ENCODE results near the gene PARD3. TPM values are rescaled to one million over a fixed set of nuclear protein-coding genes. Genes with fewer than 3 reads are reported as not detected.
A peak's percentile ranks its signal among the peaks of the same experiment; 100 is the strongest.
"Not testable (repeated sequence)": the region's sequence is repeated elsewhere in the genome, so short reads cannot be mapped to it uniquely, and the experiment has no call there.

PARD3 gene
- total RNA-seq, 1 experiment from 2014 or later = 29.7 TPM

GRCh38 chr10:34079702-34080484 is 735.2 kb downstream of the PARD3 start:
- DNase-seq (ENCODE audit: low read depth) = no peak

DNA sequence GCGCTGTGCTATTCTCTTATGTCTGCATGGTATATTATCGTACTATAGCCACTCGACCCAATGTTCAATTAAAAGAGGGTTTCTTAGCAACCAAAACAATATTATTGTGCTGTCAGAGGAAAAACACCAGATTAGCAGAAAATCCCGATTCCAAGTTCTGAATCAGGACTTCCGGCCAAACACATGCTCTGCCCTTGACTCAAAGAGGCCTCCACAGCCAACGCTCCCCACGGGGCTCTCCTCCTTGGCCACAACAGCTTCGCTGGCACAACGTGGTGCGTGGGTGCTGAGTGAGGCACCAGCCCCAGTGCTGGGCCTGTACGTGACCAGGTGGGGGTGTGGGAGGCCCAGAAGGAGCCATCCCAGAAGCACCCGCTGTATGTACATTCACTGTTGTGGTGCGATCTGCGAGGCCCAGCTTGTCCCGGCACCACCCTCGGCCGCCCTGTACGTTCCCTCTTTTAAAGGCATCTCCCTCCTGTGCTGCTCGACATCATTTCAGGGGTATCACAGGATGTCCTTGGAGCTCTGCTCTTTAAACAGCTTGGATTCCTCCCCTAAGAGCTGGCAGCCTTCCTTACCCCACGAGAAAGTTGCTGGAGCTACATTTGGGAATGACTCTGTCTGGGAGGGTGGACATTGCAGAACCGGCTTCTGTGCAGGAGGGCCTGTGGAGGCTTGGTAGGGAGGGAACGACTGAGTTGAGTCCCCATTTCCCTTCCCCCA is 736.2 kb downstream of the PARD3 start:
- peak; percentile 32 for DNase-seq (ENCODE audit: low read depth)

DNA sequence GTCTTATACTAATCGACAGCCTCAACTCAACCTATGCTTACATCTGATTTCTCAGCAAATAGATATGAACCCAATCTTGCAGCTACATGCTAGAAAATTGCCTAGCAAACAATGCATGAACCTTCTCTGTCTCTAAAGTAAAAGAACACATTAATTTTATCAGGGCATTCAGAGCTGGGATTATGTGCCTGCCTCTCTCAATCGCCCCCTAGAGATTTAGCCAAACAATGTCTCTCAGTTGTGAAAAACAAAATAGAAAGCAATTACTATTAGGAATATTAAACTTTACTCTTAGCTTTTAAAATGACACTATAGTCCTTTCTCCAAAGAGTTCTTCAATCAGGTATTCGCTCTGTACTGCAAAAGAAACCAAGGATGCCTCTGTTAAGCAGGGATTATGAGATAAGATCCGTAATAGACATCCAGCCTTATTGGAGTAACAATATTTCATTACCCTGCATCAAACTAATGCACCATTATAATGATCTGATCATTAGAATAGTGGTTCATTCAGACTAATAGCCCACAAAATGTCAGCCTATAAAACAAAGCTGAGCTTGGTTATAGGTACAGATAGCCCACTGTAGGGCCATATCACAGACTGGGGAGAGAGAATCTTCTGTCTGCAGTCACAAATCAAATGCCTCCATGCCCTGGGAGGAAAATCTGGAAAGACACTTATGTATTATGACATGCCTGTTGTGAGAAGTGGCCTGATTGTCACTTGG is 736.9 kb downstream of the PARD3 start:
- DNase-seq (ENCODE audit: low read depth) = no peak

DNA sequence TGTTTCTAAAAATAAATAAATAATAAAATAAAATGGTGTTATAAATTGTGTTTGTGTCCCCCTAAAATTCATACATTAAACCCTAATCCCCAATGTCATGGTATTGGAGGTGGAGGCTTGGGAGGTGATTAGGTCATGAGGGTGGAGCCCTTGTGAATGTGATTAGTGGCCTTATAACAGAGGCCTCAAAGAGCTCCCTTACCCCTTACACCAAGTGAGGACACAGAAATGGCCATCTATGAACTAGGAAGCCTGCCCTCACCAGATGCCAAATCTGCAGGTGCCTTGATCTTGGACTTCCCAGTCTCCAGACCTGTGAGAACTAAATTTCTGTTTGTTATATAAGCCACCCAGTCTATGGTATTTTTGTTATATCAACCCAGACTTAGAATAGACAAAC is 738.7 kb downstream of the PARD3 start:
- no peak for DNase-seq (ENCODE audit: low read depth)

DNA sequence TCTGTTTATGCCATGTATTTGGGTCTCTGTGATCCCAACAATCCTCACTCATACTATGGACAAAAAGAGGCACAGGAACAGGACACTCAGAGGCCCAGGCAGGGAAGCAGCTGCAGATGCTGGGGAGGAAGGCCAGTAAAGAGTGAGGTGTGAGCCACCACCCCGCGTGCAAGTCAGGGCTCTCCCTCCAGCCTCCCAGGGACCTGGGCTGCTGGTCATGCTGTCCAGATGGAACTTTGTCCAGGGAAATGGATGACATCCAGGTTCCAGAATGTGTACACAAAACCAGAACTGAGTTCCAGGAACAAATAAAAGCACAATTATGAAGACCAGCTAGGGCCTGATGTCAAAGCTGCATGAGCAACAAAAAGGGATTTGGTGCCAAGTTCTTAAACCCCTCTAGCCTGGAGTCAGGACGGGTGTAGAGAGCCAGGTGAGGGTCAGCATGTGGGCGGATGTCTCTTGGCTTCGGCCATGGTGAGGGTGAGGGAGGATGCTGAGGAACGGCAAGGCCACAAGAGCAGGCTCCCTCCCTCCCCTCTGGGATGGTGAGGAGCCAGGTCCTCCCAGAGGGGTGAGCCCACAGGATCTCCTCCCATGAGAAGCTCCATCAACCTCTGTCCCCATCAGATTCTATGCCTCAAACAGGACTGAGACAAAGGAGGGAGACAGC is 739.7 kb downstream of the PARD3 start:
- no peak for DNase-seq (ENCODE audit: low read depth)

DNA sequence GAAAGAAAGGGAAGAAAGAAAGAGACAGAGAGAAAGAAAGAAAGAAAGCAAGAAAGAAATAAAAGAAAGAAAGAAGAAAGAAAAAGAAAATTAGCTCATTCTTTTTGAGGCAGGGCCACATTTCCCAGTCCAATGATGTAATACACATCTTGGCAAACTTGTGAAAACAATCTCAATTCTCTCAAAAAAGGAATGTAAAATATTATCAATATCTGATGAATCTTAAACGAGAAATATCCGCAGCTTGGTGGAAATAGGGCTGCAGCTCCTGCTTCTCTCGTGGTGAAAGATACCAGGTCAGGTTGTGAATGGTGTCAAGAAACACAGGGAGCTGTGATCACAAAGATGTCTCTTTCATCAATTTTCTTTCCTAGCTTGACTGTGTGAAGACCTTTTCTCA is 741.0 kb downstream of the PARD3 start:
- DNase-seq (ENCODE audit: low read depth) = no peak

GRCh38 chr10:34067741-34068140 is 747.4 kb downstream of the PARD3 start:
- not testable (repeated sequence) for DNase-seq (ENCODE audit: low read depth)

DNA sequence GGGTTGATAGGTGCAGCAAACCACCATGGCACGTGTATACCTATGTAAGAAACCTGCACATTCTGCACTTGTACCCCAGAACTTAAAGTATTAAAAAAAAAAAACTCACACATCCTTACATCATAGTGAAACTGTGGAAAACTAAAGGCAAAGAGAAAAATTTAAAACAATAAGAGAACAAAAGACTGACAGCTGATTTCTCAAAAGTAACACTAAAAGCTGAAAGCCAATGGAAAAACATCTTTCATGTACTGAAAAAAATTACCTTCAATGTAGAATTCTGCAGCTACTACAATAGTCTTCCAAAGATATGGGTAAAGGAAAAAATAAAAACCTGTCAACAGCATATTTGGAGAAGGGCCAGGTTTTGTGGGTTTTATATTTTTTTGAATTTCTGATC is 751.5 kb downstream of the PARD3 start:
- no peak for DNase-seq (ENCODE audit: low read depth)

GRCh38 chr10:34061841-34062240 is 753.3 kb downstream of the PARD3 start:
- no peak for DNase-seq (ENCODE audit: low read depth)

Measured in Daoy (cell line).